IMR-90 (cell line): ENCODE data around the gene ASTL. TPM values are rescaled to one million over a fixed set of nuclear protein-coding genes. Genes with fewer than 3 reads are reported as not detected.

Experiments used
- ATAC-seq: fragments of 200-7000 bp; cut with Tn5 transposase; 2 replicates; pipeline ENCODE4 v1.9.1; 2020; ENCODE audit warnings: low read depth, mild to moderate bottlenecking, moderate library complexity
- BruUV-seq: library from RNA; stranded (reverse); fragments of 400-500 nt; replicated peaks from 2 replicates; lab custom pipeline; 2021; lab: Mats Ljungman, UMichigan
- CTCF ChIA-PET: fragments of 300-600 bp; formaldehyde crosslinking; extraction: SDS; loops from one replicate; lab custom pipeline; 2021; ENCODE audit warnings: antibody characterized with exemption; lab: Yijun Ruan, JAX
- POLR2A ChIA-PET: fragments of 300-600 bp; sonication (Branson Sonifier 250); formaldehyde crosslinking; loops from one replicate; lab custom pipeline; 2022; ENCODE audit warnings: antibody characterized with exemption; ENCODE audit not compliant: unreplicated experiment; lab: Charles Lee
- DNase-seq: peaks from one replicate; pipeline ENCODE4 v3.0.0; 2013
- H2AFZ ChIP-seq: replicated peaks from 2 replicates; pipeline ENCODE3; 2013; ENCODE audit warnings: low read length, mild to moderate bottlenecking; ENCODE audit not compliant: poor library complexity
- H2AK5ac ChIP-seq: 2 replicates; pipeline ENCODE4 v1.6.1; 2013; ENCODE audit warnings: low read depth, low read length, inconsistent platforms
- H2AK9ac ChIP-seq: replicated peaks from 2 replicates; pipeline ENCODE3; 2013; ENCODE audit warnings: mild to moderate bottlenecking, low read depth, low read length, moderate library complexity; ENCODE audit not compliant: poor library complexity
- H2BK120ac ChIP-seq: 2 replicates; pipeline ENCODE4 v1.6.1; 2013; ENCODE audit warnings: low read depth, low read length, inconsistent platforms
- H2BK15ac ChIP-seq: 3 replicates; pipeline ENCODE4 v1.6.1; 2013; ENCODE audit warnings: low read depth, low read length, inconsistent platforms
- H2BK20ac ChIP-seq: 2 replicates; pipeline ENCODE4 v1.6.1; 2013; ENCODE audit warnings: low read depth, mild to moderate bottlenecking, inconsistent platforms, low read length, moderate library complexity
- H2BK5ac ChIP-seq: 2 replicates; pipeline ENCODE4 v1.6.1; 2013; ENCODE audit warnings: mild to moderate bottlenecking, low read depth, low read length, inconsistent platforms; ENCODE audit not compliant: poor library complexity, severe bottlenecking
- H3K14ac ChIP-seq: replicated peaks from 2 replicates; pipeline ENCODE4 v1.6.1; 2013; ENCODE audit warnings: low read depth, low read length, inconsistent platforms
- H3K18ac ChIP-seq: 2 replicates; pipeline ENCODE4 v1.6.1; 2013; ENCODE audit warnings: low read depth, low read length, control low read depth
- H3K23ac ChIP-seq: 2 replicates; pipeline ENCODE4 v1.6.1; 2013; ENCODE audit warnings: low read depth, low read length, inconsistent platforms
- H3K27ac ChIP-seq: 2 replicates; pipeline ENCODE4 v1.5.1; 2013; ENCODE audit warnings: mild to moderate bottlenecking, control low read depth, low read length; ENCODE audit not compliant: insufficient read depth
- H3K27me3 ChIP-seq: 2 replicates; pipeline ENCODE4 v1.6.1; 2013; ENCODE audit warnings: low read length; ENCODE audit not compliant: control insufficient read depth, insufficient read depth
- H3K36me3 ChIP-seq: 2 replicates; pipeline ENCODE4 v1.6.1; 2013; ENCODE audit warnings: low read length, mixed read lengths; ENCODE audit not compliant: control insufficient read depth, insufficient read depth
- H3K4ac ChIP-seq: 2 replicates; pipeline ENCODE4 v1.6.1; 2013; ENCODE audit warnings: low read depth, low read length, inconsistent platforms
- H3K4me1 ChIP-seq: 2 replicates; pipeline ENCODE4 v1.6.1; 2013; ENCODE audit warnings: low read length, mixed read lengths; ENCODE audit not compliant: control insufficient read depth, insufficient read depth
- H3K4me2 ChIP-seq: 2 replicates; pipeline ENCODE4 v1.6.1; 2013; ENCODE audit warnings: low read depth, mild to moderate bottlenecking, control low read depth, low read length, moderate library complexity
- H3K4me3 ChIP-seq: 2 replicates; pipeline ENCODE4 v1.5.1; 2013; ENCODE audit warnings: low read depth, mild to moderate bottlenecking, control low read depth, low read length, moderate library complexity; ENCODE audit not compliant: insufficient read depth
- H3K56ac ChIP-seq: 2 replicates; pipeline ENCODE4 v1.6.1; 2013; ENCODE audit warnings: low read length, inconsistent platforms; ENCODE audit not compliant: insufficient read depth; ENCODE audit errors: extremely low read depth
- H3K79me1 ChIP-seq, 2 experiments: 2 replicates each; pipeline ENCODE4 v1.6.1; 2013; ENCODE audit warnings: low read length in 2 of 2, inconsistent platforms in 1 of 2, low read depth in 1 of 2
- H3K9ac ChIP-seq: 2 replicates; pipeline ENCODE4 v1.6.1; 2013; ENCODE audit warnings: low read depth, low read length, control low read depth
- H3K9me1 ChIP-seq: 2 replicates; pipeline ENCODE4 v1.6.1; 2013; ENCODE audit warnings: low read length, inconsistent platforms; ENCODE audit not compliant: insufficient read depth
- H3K9me3 ChIP-seq: 2 replicates; pipeline ENCODE4 v1.6.1; 2013; ENCODE audit warnings: low read length; ENCODE audit not compliant: control insufficient read depth, insufficient read depth
- H4K20me1 ChIP-seq: 2 replicates; pipeline ENCODE4 v1.6.1; 2013; ENCODE audit warnings: low read length, inconsistent platforms; ENCODE audit not compliant: insufficient read depth
- H4K5ac ChIP-seq: 2 replicates; pipeline ENCODE4 v1.6.1; 2013; ENCODE audit warnings: mild to moderate bottlenecking, low read depth, low read length, control low read depth
- H4K8ac ChIP-seq, 2 experiments: 2 replicates each; pipeline ENCODE4 v1.6.1; 2013; ENCODE audit warnings: low read depth in 2 of 2, low read length in 2 of 2, control low read depth in 1 of 2, inconsistent platforms in 1 of 2
- H4K91ac ChIP-seq: 2 replicates; pipeline ENCODE4 v1.6.1; 2013; ENCODE audit warnings: low read depth, low read length, inconsistent platforms; ENCODE audit not compliant: insufficient read depth
- BHLHE40 ChIP-seq: fragments of 150-350 bp; IDR thresholded peaks from 2 replicates; pipeline ENCODE4 v1.6.1; 2016; ENCODE audit warnings: mild to moderate bottlenecking, low read depth, low read length
- CTCF ChIP-seq: conservative IDR thresholded peaks from 2 replicates; pipeline ENCODE4 v1.5.1; 2012; ENCODE audit warnings: mild to moderate bottlenecking, low read depth, low read length, improper control_type of control experiment
- MAZ ChIP-seq: IDR thresholded peaks from 2 replicates; pipeline ENCODE4 v1.6.1; 2012; ENCODE audit warnings: low read depth, mild to moderate bottlenecking, low read length, improper control_type of control experiment, moderate library complexity, borderline replicate concordance
- RFX5 ChIP-seq: IDR thresholded peaks from 2 replicates; pipeline ENCODE4 v1.8.0; 2012; ENCODE audit warnings: low read depth, mild to moderate bottlenecking, low read length, moderate library complexity
- WGBS, 2 experiments: methylation state at CpG; one replicate each; pipeline versions ENCODE4 v1.1.5 to v1.1.7; 2013; ENCODE audit warnings: missing lambda C conversion rate in 2 of 2; ENCODE audit not compliant: insufficient read length in 1 of 2; ENCODE audit errors: extremely low coverage in 2 of 2; 5-methylcytosine and 5-hydroxymethylcytosine counted together
- dilution Hi-C: fragments of 300-500 bp; cut with HindIII; formaldehyde crosslinking; loops from one replicate; pipeline ENCODE4 v1.14.3; 2018; ENCODE audit warnings: low sequenced_read_pairs; ENCODE audit not compliant: unreplicated experiment
- in situ Hi-C: fragments of 300-500 bp; cut with MboI; formaldehyde crosslinking; loops from 3 replicates; pipeline ENCODE4 v1.14.3; 2019; ENCODE audit warnings: low sequenced_read_pairs, inconsistent platforms, mixed read lengths
- intact Hi-C: fragments of 100-400 bp; cut with micrococcal nuclease; formaldehyde crosslinking; loops from 2 replicates; pipeline ENCODE4 v1.10.0; 2022
- polyA plus RNA-seq, 3 experiments: library from polyadenylated mRNA; depleted of rRNA; stranded (reverse); fragments of >200 nt; gene quantifications; 2 replicates each; pipeline ENCODE4 v1.2.3, GENCODE V29; 2012; ENCODE audit warnings: low replicate concordance in 1 of 3
- total RNA-seq: library from RNA; depleted of rRNA; stranded (reverse); fragments of >200 nt; gene quantifications from 2 replicates; pipeline ENCODE4 v1.2.3, GENCODE V29; 2012

The ASTL gene
- total and polyA plus RNA-seq, 2 of the 4 experiments (the other 2 are of a cell fraction) = not detected

- no peak overlapping the region for H3K4me2 ChIP-seq
- intact Hi-C loops (no loop called here), dilution Hi-C loops (no loop called here), in situ Hi-C loops (no loop called here)
- no peak for TF ChIP-seq RFX5
- no peak for TF ChIP-seq BHLHE40
- TF ChIP-seq MAZ = no peak
- TF ChIP-seq CTCF = no peak
- H3K4me3 ChIP-seq = no peak overlapping the region
- H2AK5ac ChIP-seq = no peak overlapping the region
- no peak overlapping the region for H2BK20ac ChIP-seq
- H3K9ac ChIP-seq = no peak overlapping the region
- H3K23ac ChIP-seq = no peak overlapping the region
- no peak overlapping the region for H4K91ac ChIP-seq
- no peak overlapping the region for H3K27ac ChIP-seq
- H4K20me1 ChIP-seq = no peaks in the 10 kb centered on the region
- no peak overlapping the region for H4K5ac ChIP-seq
- H4K8ac ChIP-seq = no peak overlapping the region
- H3K18ac ChIP-seq = no peak overlapping the region
- ATAC-seq (no peak), DNase-seq (no peak)
- ChIA-PET POLR2A (no interaction called here), CTCF (no interaction called here)
- no peak overlapping the region for H2BK15ac ChIP-seq
- no peak overlapping the region for H3K14ac ChIP-seq
- WGBS, 2 experiments = 84% methylated on average over 3 of the region's 9 CpGs; no CpG with 5 or more reads in 1 of the 2 experiments
- H2AK9ac ChIP-seq = no peak overlapping the region
- no peaks in the 10 kb centered on the region for H3K4me1 ChIP-seq
- H3K4ac ChIP-seq = no peak overlapping the region
- no peak overlapping the region for H3K56ac ChIP-seq
- no peaks in the 10 kb centered on the region for H3K36me3 ChIP-seq
- peaks cover 22% of the 10 kb centered on the region for H3K27me3 ChIP-seq
- no peak overlapping the region for H2BK5ac ChIP-seq
- H3K9me3 ChIP-seq = no peaks in the 10 kb centered on the region
- no peaks in the 10 kb centered on the region for H3K79me1 ChIP-seq
- H3K9me1 ChIP-seq = no peaks in the 10 kb centered on the region
- H2BK120ac ChIP-seq = no peak overlapping the region
- no peak overlapping the region for H2AFZ ChIP-seq
- BruUV-seq = no TSS peak
Measured at GRCh38 chr2:96083064-96083939, 55.0 kb downstream of the ASTL start.
